WERI-Rb-1 (cell line): Measurements from ENCODE around the gene TMEM240.

Experiments used
- DNase-seq: peaks from one replicate; pipeline ENCODE4 v3.0.0-alpha.2; 2020
- H3K27ac ChIP-seq: fragments of 250-450 bp; sonication (Bioruptor Pico); 2 replicates; pipeline ENCODE4 v1.5.1; 2020; ENCODE audit warnings: mild to moderate bottlenecking, moderate library complexity
- H3K27me3 ChIP-seq: fragments of 250-450 bp; sonication (Bioruptor Pico); 2 replicates; pipeline ENCODE4 v1.5.1; 2021; ENCODE audit warnings: mild to moderate bottlenecking, low read depth, moderate library complexity; ENCODE audit not compliant: insufficient read depth, severe bottlenecking
- H3K36me3 ChIP-seq: fragments of 250-450 bp; sonication (Bioruptor Pico); 2 replicates; pipeline ENCODE4 v1.5.1; 2020; ENCODE audit warnings: mild to moderate bottlenecking, moderate library complexity
- H3K4me3 ChIP-seq: 2 replicates; pipeline ENCODE4 v1.5.1; 2011; ENCODE audit warnings: low read depth, mild to moderate bottlenecking, control low read depth, low read length
- H3K9me3 ChIP-seq: fragments of 250-450 bp; sonication (Bioruptor Pico); 2 replicates; pipeline ENCODE4 v1.5.1; 2021; ENCODE audit warnings: mild to moderate bottlenecking, moderate library complexity; ENCODE audit not compliant: severe bottlenecking
- CTCF ChIP-seq: IDR thresholded peaks from 2 replicates; pipeline ENCODE4 v1.5.1; 2011; ENCODE audit warnings: low read depth, mild to moderate bottlenecking, control low read depth, inconsistent platforms, low read length

Gene TMEM240

GRCh38 chr1:1574721-1575537 is 34.5 kb upstream of the TMEM240 start, which contains the start of gene SSU72:
SSU72 (minus strand) TSS chr1:1574863; CDS start chr1:1574557, 306 bp downstream.
- TF ChIP-seq CTCF, result no peak
- peak within 1 kb of the TSS; percentile 88 for H3K27ac ChIP-seq
- H3K4me3 ChIP-seq, result peak within 1 kb of the TSS; percentile 99
- DNase-seq, result peak; percentile 92
- H3K9me3 ChIP-seq, result no peaks in the 10 kb centered on the region
- H3K27me3 ChIP-seq, result no peaks in the 10 kb centered on the region
- peaks cover 20% of the 10 kb centered on the region for H3K36me3 ChIP-seq

- peak; percentile 44 for TF ChIP-seq CTCF
- no peaks in the 10 kb centered on the region for H3K9me3 ChIP-seq
- DNase-seq, result peak; percentile 46
- H3K36me3 ChIP-seq, result peaks cover 29% of the 10 kb centered on the region
- peak overlapping the region; percentile 88 for H3K27ac ChIP-seq
- peak overlapping the region; percentile 84 for H3K4me3 ChIP-seq
- no peaks in the 10 kb centered on the region for H3K27me3 ChIP-seq
Observed at GRCh38 chr1:1573843-1574720, 33.7 kb upstream of the TMEM240 start.

DNA sequence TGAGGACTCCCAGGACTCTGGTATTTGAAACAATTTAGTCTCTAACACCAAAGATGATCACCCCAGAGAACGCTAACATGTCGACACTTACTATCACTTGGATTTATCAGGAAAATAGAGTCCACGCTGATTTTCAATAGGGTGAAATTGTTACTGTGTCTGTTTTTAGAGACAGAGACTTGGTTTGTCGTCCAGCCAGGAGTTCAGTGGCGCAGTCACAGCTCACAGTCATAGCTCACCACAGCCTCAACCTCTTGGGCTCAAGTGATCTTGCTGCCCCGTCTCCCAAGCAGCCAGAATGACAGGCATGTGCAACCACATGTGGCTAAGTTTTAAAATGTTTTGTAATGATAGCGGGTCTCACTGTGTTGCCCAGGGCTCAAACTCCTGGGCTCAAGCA is 28.9 kb upstream of the TMEM240 start:
- no peak for DNase-seq
- Histone ChIP-seq H3K4me3 (no peak overlapping the region), H3K9me3 (no peaks in the 10 kb centered on the region), H3K36me3 (peaks cover 50% of the 10 kb centered on the region), H3K27me3 (no peaks in the 10 kb centered on the region), H3K27ac (no peak overlapping the region)
- TF ChIP-seq CTCF, result no peak

DNA sequence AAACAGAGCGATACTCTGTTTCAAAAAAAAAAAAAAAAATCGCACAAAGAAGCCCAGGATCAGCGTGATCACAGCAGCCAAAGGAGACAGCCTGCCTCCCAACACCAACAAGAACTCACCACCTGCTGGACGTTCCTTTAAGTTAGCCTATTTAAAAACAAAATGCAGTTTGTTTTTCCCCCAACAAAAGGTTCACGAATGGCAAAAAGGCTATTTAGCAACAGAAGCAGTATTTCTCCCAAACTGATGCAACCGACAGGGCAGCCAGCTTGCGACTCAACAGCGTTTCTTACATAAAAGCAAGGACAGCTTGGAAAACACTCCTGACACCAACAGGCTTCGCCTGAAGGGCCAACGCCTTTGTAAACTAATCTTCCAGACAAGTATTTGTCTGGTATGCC is 27.5 kb upstream of the TMEM240 start:
- no peak for TF ChIP-seq CTCF
- H3K9me3 ChIP-seq, result no peaks in the 10 kb centered on the region
- H3K36me3 ChIP-seq, result peaks cover 60% of the 10 kb centered on the region
- H3K4me3 ChIP-seq, result no peak overlapping the region
- no peak for DNase-seq
- H3K27me3 ChIP-seq, result no peaks in the 10 kb centered on the region
- no peak overlapping the region for H3K27ac ChIP-seq

DNA sequence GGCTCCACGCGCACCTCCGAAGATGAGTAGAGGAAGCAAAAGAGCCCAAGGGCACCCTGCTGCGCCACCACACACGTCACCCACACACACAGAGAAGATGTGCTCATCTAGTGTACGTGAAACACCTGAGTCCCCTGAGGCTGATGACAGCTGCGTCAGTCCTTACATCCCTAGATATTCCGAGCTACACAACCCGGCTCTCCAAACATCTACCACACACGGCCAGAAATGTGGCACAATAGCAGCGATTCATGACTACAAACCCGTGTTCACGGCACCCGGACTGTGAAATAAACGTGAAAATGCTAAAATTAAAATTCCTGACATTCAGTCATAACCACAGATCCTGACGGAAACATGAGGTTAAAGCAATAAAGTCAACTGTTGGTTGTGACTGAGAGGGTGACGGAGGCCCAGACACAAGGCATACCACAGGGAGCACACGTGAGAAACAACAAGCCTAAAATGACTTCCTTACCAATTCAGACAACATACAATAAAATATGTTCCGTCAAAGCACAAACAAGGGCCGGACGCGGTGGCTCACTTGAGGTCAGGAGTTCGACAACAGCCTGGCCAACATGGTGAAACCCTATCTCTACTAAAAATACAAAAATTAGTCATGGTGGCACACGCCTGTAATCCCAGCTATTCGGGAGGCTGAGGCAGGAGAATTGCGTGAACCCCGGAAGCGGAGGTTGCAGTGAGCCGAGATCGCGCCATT is 26.9 kb upstream of the TMEM240 start:
- no peaks in the 10 kb centered on the region for H3K27me3 ChIP-seq
- H3K27ac ChIP-seq, result no peak overlapping the region
- H3K4me3 ChIP-seq, result no peak overlapping the region
- H3K9me3 ChIP-seq, result no peaks in the 10 kb centered on the region
- no peak for TF ChIP-seq CTCF
- DNase-seq, result no peak
- H3K36me3 ChIP-seq, result peaks cover 59% of the 10 kb centered on the region
